Parathyroid adenoma (tissue), 2 donors: Measurements from ENCODE around the gene GID8.

Experiments
- H2AFZ ChIP-seq: fragments of 300-600 bp; sonication (generic); one replicate; pipeline ENCODE4 v1.7.0; 2017; ENCODE audit warnings: antibody characterized with exemption, mild to moderate bottlenecking
- H3K27ac ChIP-seq: fragments of 300-600 bp; sonication (generic); one replicate; pipeline ENCODE4 v1.7.0; 2017
- H3K27me3 ChIP-seq: fragments of 300-600 bp; sonication (generic); one replicate; pipeline ENCODE4 v1.7.0; 2017; ENCODE audit warnings: low read length; ENCODE audit not compliant: control insufficient read depth, insufficient read depth
- H3K36me3 ChIP-seq: fragments of 300-600 bp; sonication (generic); one replicate; pipeline ENCODE4 v1.7.0; 2017; ENCODE audit warnings: low read length; ENCODE audit not compliant: control insufficient read depth, insufficient read depth
- H3K4me1 ChIP-seq: fragments of 300-600 bp; sonication (generic); one replicate; pipeline ENCODE4 v1.7.0; 2017; ENCODE audit warnings: control low read depth
- H3K4me2 ChIP-seq: fragments of 300-600 bp; sonication (generic); one replicate; pipeline ENCODE4 v1.7.0; 2017; ENCODE audit warnings: low read length
- H3K4me3 ChIP-seq: fragments of 300-600 bp; sonication (generic); one replicate; pipeline ENCODE4 v1.7.0; 2017; ENCODE audit warnings: low read depth, low read length
- H3K79me2 ChIP-seq: fragments of 300-600 bp; sonication (generic); one replicate; pipeline ENCODE4 v1.7.0; 2017; ENCODE audit warnings: control low read depth
- H3K9ac ChIP-seq: fragments of 300-600 bp; sonication (generic); one replicate; pipeline ENCODE4 v1.7.0; 2017; ENCODE audit warnings: mild to moderate bottlenecking
- H3K9me3 ChIP-seq: fragments of 300-600 bp; sonication (generic); one replicate; pipeline ENCODE4 v1.7.0; 2017; ENCODE audit warnings: low read length; ENCODE audit not compliant: control insufficient read depth
- TF ChIP-seq, protein P1 (sequence below): fragments of 300-600 bp; sonication (generic); IDR thresholded peaks from one replicate; pipeline ENCODE4 v1.7.0; 2017; ENCODE audit warnings: antibody characterized with exemption, mild to moderate bottlenecking
- donor health status: primary hyperparathyroidism.

The GID8 gene

DNA sequence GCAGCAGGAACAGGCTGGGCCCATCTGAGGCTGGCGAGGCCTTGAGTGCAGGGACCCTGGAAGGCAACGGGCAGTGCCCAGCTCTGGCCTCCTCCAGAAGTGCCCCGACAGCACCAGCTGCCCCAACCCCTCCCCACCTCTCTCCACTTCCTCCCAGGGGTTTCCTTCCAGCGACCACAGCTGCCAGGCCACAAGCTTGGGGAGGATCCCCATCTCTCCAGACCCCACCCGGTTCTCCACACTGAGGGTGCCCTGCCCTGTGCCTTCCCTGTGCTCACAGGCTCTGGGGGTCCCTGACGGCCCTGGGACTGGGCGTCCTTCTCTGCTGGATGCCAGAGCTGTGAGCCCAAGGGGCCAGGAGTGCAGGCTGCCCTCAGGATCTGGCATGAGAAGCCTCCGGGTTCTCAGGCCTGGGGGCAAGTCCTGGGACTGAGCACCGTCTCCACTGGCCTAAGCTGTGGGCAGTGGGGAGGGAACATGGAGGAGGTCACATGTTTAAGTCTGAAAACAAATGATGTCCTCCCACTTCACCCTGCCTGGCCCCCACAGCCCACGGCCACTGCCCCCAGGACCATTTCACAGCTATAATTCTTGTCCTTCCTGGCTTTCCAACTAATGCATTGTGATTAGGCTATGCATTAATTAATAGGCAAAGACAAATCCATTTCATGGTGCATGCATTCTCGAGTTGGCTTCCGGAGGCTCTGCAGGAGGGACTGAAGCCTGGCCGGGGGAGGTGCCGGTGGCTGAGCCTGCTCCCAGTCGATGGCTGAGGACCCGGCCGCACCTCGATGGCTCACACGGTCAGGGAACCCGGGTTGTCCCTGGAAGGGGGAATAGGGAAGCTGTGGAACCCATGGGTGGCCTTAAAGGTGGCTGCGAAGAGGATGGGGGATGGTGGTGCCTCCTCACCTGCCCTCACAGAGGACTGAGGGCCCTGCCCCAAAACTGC lies 44.5 kb downstream of the GID8 start:
- H3K79me2 ChIP-seq: no peaks in the 10 kb centered on the region
- no peaks in the 10 kb centered on the region for H3K4me1 ChIP-seq
- H3K27me3 ChIP-seq: peaks cover 4% of the 10 kb centered on the region
- H3K4me2 ChIP-seq: no peak overlapping the region
- H3K36me3 ChIP-seq: no peaks in the 10 kb centered on the region
- H2AFZ ChIP-seq: no peak overlapping the region
- no peak overlapping the region for H3K4me3 ChIP-seq
- H3K9ac ChIP-seq: no peak overlapping the region
- H3K9me3 ChIP-seq: no peaks in the 10 kb centered on the region
- H3K27ac ChIP-seq: no peak overlapping the region
- TF ChIP-seq, protein P1, sequence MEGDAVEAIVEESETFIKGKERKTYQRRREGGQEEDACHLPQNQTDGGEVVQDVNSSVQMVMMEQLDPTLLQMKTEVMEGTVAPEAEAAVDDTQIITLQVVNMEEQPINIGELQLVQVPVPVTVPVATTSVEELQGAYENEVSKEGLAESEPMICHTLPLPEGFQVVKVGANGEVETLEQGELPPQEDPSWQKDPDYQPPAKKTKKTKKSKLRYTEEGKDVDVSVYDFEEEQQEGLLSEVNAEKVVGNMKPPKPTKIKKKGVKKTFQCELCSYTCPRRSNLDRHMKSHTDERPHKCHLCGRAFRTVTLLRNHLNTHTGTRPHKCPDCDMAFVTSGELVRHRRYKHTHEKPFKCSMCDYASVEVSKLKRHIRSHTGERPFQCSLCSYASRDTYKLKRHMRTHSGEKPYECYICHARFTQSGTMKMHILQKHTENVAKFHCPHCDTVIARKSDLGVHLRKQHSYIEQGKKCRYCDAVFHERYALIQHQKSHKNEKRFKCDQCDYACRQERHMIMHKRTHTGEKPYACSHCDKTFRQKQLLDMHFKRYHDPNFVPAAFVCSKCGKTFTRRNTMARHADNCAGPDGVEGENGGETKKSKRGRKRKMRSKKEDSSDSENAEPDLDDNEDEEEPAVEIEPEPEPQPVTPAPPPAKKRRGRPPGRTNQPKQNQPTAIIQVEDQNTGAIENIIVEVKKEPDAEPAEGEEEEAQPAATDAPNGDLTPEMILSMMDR: no peak

DNA sequence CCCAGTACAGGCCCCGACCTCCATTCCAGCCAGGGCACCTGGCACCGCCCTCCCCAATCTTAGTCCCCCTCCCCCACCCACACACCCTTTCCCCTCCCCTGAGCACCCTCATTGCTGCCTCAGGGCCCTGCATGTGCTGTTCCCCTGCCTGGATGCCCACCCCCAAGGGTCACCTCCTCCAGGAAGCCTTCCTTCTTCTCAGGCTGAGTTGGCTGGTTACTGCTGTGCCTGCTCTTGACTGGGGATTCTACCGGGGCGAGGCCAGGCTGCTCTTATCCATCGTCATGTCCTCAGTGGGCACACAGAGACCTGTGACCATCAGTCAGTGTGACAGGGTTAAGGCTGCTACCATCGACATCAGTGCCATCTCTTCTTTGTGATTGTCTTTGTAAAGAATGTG lies 45.3 kb downstream of the GID8 start:
- H3K27ac ChIP-seq: no peak overlapping the region
- no peaks in the 10 kb centered on the region for H3K27me3 ChIP-seq
- H3K9me3 ChIP-seq: no peaks in the 10 kb centered on the region
- TF ChIP-seq, protein P1: no peak
- no peak overlapping the region for H3K4me3 ChIP-seq
- H2AFZ ChIP-seq: no peak overlapping the region
- H3K36me3 ChIP-seq: no peaks in the 10 kb centered on the region
- no peaks in the 10 kb centered on the region for H3K79me2 ChIP-seq
- no peaks in the 10 kb centered on the region for H3K4me1 ChIP-seq
- H3K4me2 ChIP-seq: no peak overlapping the region
- H3K9ac ChIP-seq: no peak overlapping the region

- no peak overlapping the region for H3K4me2 ChIP-seq
- H3K27ac ChIP-seq: no peak overlapping the region
- H3K36me3 ChIP-seq: no peaks in the 10 kb centered on the region
- H3K4me3 ChIP-seq: no peak overlapping the region
- H2AFZ ChIP-seq: no peak overlapping the region
- H3K9ac ChIP-seq: no peak overlapping the region
- no peaks in the 10 kb centered on the region for H3K79me2 ChIP-seq
- H3K27me3 ChIP-seq: no peaks in the 10 kb centered on the region
- TF ChIP-seq, protein P1: no peak
- no peaks in the 10 kb centered on the region for H3K4me1 ChIP-seq
- H3K9me3 ChIP-seq: no peaks in the 10 kb centered on the region
Observed at GRCh38 chr20:62984666-62985443, 46.9 kb downstream of the GID8 start.

DNA sequence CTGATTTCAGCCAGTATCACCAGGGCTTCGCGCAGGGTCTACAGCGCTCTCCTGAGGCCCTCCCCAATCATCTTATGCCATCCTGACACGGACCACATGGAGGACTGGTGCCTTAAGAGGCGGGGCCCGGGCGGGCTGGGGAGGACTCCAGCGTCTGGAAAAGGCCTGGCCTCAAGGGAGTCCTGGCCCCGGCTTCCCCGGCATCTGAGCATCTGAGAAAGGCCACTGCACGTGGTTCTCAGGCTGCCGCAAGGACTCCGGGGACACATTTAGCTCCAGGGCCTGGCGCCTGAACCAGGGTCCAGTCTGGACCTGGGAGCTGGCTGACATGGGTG lies 47.5 kb downstream of the GID8 start:
- Histone ChIP-seq H3K4me1 (no peaks in the 10 kb centered on the region), H3K4me3 (no peak overlapping the region), H3K79me2 (no peaks in the 10 kb centered on the region), H3K4me2 (no peak overlapping the region), H3K27ac (no peak overlapping the region), H3K36me3 (no peaks in the 10 kb centered on the region), H2AFZ (no peak overlapping the region), H3K27me3 (no peaks in the 10 kb centered on the region), H3K9me3 (no peaks in the 10 kb centered on the region), H3K9ac (no peak overlapping the region)
- TF ChIP-seq, protein P1: no peak
